Endothelial cell of umbilical vein (primary cell): ENCODE results near the gene MED22. TPM values are rescaled to one million over a fixed set of nuclear protein-coding genes. Genes with fewer than 3 reads are reported as not detected.
A peak's percentile ranks its signal among the peaks of the same experiment; 100 is the strongest.

Experiments used
- BruUV-seq: library from RNA; stranded (reverse); fragments of 400-500 nt; replicated peaks from 2 replicates; lab custom pipeline; 2021; lab: Mats Ljungman, UMichigan
- CTCF ChIA-PET: fragments of 300-600, 350-600 bp; sonication (Branson Sonifier 250); formaldehyde crosslinking; loops from one replicate; lab custom pipeline; 2021; ENCODE audit warnings: antibody characterized with exemption, inconsistent platforms; lab: Charles Lee
- POLR2A ChIA-PET: fragments of 300-600, 350-600 bp; sonication (Branson Sonifier 250); formaldehyde crosslinking; loops from one replicate; lab custom pipeline; 2021; ENCODE audit warnings: antibody characterized with exemption, inconsistent platforms; lab: Charles Lee
- DNase-seq: peaks from one replicate; pipeline ENCODE4 v3.0.0-alpha.2; 2011; ENCODE audit warnings: low read depth, low spot score
- FAIRE-seq: peaks from 2 replicates; lab custom pipeline; 2011; peaks lifted over from hg19 to GRCh38; lab: Jason Lieb, UNC
- H2AFZ ChIP-seq: 2 replicates; pipeline ENCODE4 v1.6.0; 2012; ENCODE audit warnings: low read depth, low read length, control low read depth, inconsistent platforms
- H3K27ac ChIP-seq: 2 replicates; pipeline ENCODE4 v1.5.1; 2011; ENCODE audit warnings: low read depth, mild to moderate bottlenecking, control low read depth, low read length, moderate library complexity; ENCODE audit not compliant: insufficient read depth
- H3K27me3 ChIP-seq, 2 experiments: 2 replicates each; pipeline versions ENCODE4 v1.6.0 to v1.6.1; 2011; ENCODE audit warnings: low read length in 2 of 2, mixed read lengths in 1 of 2; ENCODE audit not compliant: control insufficient read depth in 2 of 2, insufficient read depth in 2 of 2
- H3K36me3 ChIP-seq, 2 experiments: 2 replicates in 1 of 2; 3 replicates in 1 of 2; pipeline ENCODE4 v1.5.1; 2011; ENCODE audit warnings: low read length in 2 of 2, mild to moderate bottlenecking in 1 of 2, moderate library complexity in 1 of 2; ENCODE audit not compliant: control insufficient read depth in 2 of 2, insufficient read depth in 2 of 2; ENCODE audit errors: extremely low read depth in 1 of 2
- H3K4me1 ChIP-seq: 3 replicates; pipeline ENCODE4 v1.5.1; 2011; ENCODE audit warnings: mild to moderate bottlenecking, low read length; ENCODE audit not compliant: control insufficient read depth, insufficient read depth; ENCODE audit errors: extremely low read depth
- H3K4me2 ChIP-seq: 2 replicates; pipeline ENCODE4 v1.6.1; 2011; ENCODE audit warnings: low read length, control low read depth, mixed read lengths; ENCODE audit not compliant: insufficient read depth
- H3K4me3 ChIP-seq, 3 experiments: fragments of 200-600 bp in 1 of 3; sonication (generic), shearing (Covaris generic) in 1 of 3; replicated peaks in 1 of 3; 2 replicates each; pipeline ENCODE4 v1.5.1; 2011 to 2016; ENCODE audit warnings: control low read depth in 3 of 3, low read length in 3 of 3, mild to moderate bottlenecking in 2 of 3, inconsistent platforms in 1 of 3, low read depth in 1 of 3, moderate library complexity in 1 of 3; ENCODE audit not compliant: insufficient read depth in 1 of 3
- H3K79me2 ChIP-seq: 2 replicates; pipeline ENCODE4 v1.6.0; 2012; ENCODE audit warnings: low read length, inconsistent platforms; ENCODE audit not compliant: control insufficient read depth, insufficient read depth
- H3K9ac ChIP-seq: replicated peaks from 2 replicates; pipeline ENCODE3; 2011; ENCODE audit warnings: low read length, control low read depth; ENCODE audit not compliant: insufficient read depth; ENCODE audit errors: extremely low read depth
- H3K9me1 ChIP-seq: replicated peaks from 3 replicates; pipeline ENCODE4 v1.6.0; 2011; ENCODE audit warnings: mild to moderate bottlenecking, low read length; ENCODE audit not compliant: control insufficient read depth, insufficient read depth; ENCODE audit errors: extremely low read depth
- H3K9me3 ChIP-seq: replicated peaks from 2 replicates; pipeline ENCODE4 v1.5.1; 2012; ENCODE audit warnings: low read length, inconsistent platforms; ENCODE audit not compliant: control insufficient read depth, insufficient read depth
- H4K20me1 ChIP-seq: replicated peaks from 2 replicates; pipeline ENCODE3; 2011; ENCODE audit warnings: mild to moderate bottlenecking, low read length; ENCODE audit not compliant: control insufficient read depth, insufficient read depth; ENCODE audit errors: extremely low read depth
- CTCF ChIP-seq, 2 donors: IDR thresholded peaks; 1 replicate in 1 of 2; 2 replicates in 1 of 2; pipeline ENCODE4 v1.5.1; 2011; ENCODE audit warnings: low read length in 2 of 2, mild to moderate bottlenecking in 2 of 2, moderate library complexity in 2 of 2, control low read depth in 1 of 2, inconsistent platforms in 1 of 2, low read depth in 1 of 2; ENCODE audit not compliant: insufficient read depth in 1 of 2; ENCODE audit errors: extremely low read depth in 1 of 2
- EZH2 ChIP-seq: IDR thresholded peaks from 2 replicates; pipeline ENCODE4 v1.6.1; 2012; ENCODE audit warnings: borderline replicate concordance, low read depth, mild to moderate bottlenecking, moderate library complexity, low read length, inconsistent platforms; ENCODE audit not compliant: severe bottlenecking
- FOS ChIP-seq: IDR thresholded peaks from 2 replicates; pipeline ENCODE4 v1.6.1; 2011; ENCODE audit warnings: mild to moderate bottlenecking, low read length, moderate library complexity, borderline replicate concordance; ENCODE audit not compliant: insufficient read depth
- GATA2 ChIP-seq: IDR thresholded peaks from 2 replicates; pipeline ENCODE4 v1.7.0; 2011; ENCODE audit warnings: low read depth, mild to moderate bottlenecking, moderate library complexity, mixed read lengths, low read length; ENCODE audit not compliant: insufficient read length, insufficient read depth
- JUN ChIP-seq: IDR thresholded peaks from 2 replicates; pipeline ENCODE4 v1.6.1; 2011; ENCODE audit warnings: borderline replicate concordance, low read depth; ENCODE audit not compliant: insufficient read length, insufficient read depth
- MAX ChIP-seq: IDR thresholded peaks from 2 replicates; pipeline ENCODE4 v1.6.1; 2011; ENCODE audit not compliant: insufficient read depth, insufficient read length
- MYC ChIP-seq: IDR thresholded peaks from one replicate; pipeline ENCODE4 v1.6.1; 2011; ENCODE audit warnings: mild to moderate bottlenecking, low read depth, low read length
- POLR2A ChIP-seq: IDR thresholded peaks from 2 replicates; pipeline ENCODE4 v1.6.1; 2012; ENCODE audit warnings: low read depth, mild to moderate bottlenecking, control low read depth, low read length
- POLR2AphosphoS5 ChIP-seq: IDR thresholded peaks from 2 replicates; pipeline ENCODE4 v1.6.1; 2012; ENCODE audit warnings: low read depth, mild to moderate bottlenecking, control low read depth, low read length, moderate library complexity; ENCODE audit not compliant: insufficient read depth
- dilution Hi-C: fragments of 300-500 bp; cut with MboI; formaldehyde crosslinking; loops from one replicate; pipeline ENCODE4 v1.15.0; 2019; ENCODE audit warnings: low sequenced_read_pairs; ENCODE audit not compliant: extremely low pct_ligation_motif_present
- intact Hi-C: fragments of 100-400 bp; cut with micrococcal nuclease; formaldehyde crosslinking; loops from one replicate; pipeline ENCODE4 v1.10.0; 2022
- polyA plus RNA-seq, 4 experiments: library from polyadenylated mRNA; depleted of rRNA in 3 of 4; stranded (reverse) in 3 of 4; unstranded in 1 of 4; fragments of >200 nt; gene quantifications; 2 replicates each; pipeline versions ENCODE4 v1.2.1 to v1.2.3, GENCODE V29; 2011 to 2012; ENCODE audit warnings: missing spikeins in 1 of 4
- total RNA-seq: library from RNA; stranded (reverse); gene quantifications from 2 replicates; pipeline ENCODE4 v1.2.3, GENCODE V29; 2021

MED22 gene
- total and polyA plus RNA-seq, 2 donors (not counting 3 experiments of a cell fraction or from before 2014, with no cell fraction given): 25.7 to 27.4 TPM

- no peak overlapping the region for H2AFZ ChIP-seq
- intact Hi-C loops (no loop called here), dilution Hi-C loops (no loop called here)
- H3K79me2 ChIP-seq: peaks cover 27% of the 10 kb centered on the region
- BruUV-seq: TSS peak; percentile 31
- H3K9me1 ChIP-seq: no peaks in the 10 kb centered on the region
- no peaks in the 10 kb centered on the region for H3K27me3 ChIP-seq
- H3K9me3 ChIP-seq: no peaks in the 10 kb centered on the region
- ChIA-PET CTCF (interaction anchor here (0.8 kb wide), 1 partner anchor 124 kb away, joined by 3 read pairs; no protein-coding TSS in a partner anchor), POLR2A (no interaction called here)
- H3K4me1 ChIP-seq: no peaks in the 10 kb centered on the region
- H3K4me2 ChIP-seq: no peak overlapping the region
- no peak for DNase-seq
- no peak overlapping the region for H3K27ac ChIP-seq
- no peak overlapping the region for H3K4me3 ChIP-seq
- peak; percentile 31 for TF ChIP-seq POLR2A
- TF ChIP-seq FOS: no peak
- H3K36me3 ChIP-seq: peaks cover 31 to 63% of the 10 kb centered on the region in 2 experiments
- no peaks in the 10 kb centered on the region for H4K20me1 ChIP-seq
- no peak for FAIRE-seq
- no peak overlapping the region for H3K9ac ChIP-seq
Measured at GRCh38 chr9:133362359-133363044, 14.6 kb upstream of the MED22 start.

GRCh38 chr9:133361507-133362092 lies 13.7 kb upstream of the MED22 start:
- Histone ChIP-seq H3K27me3 (no peaks in the 10 kb centered on the region), H3K27ac (no peak overlapping the region), H3K9ac (no peak overlapping the region), H3K4me2 (no peak overlapping the region), H2AFZ (no peak overlapping the region), H4K20me1 (no peaks in the 10 kb centered on the region), H3K9me1 (no peaks in the 10 kb centered on the region), H3K36me3 (peaks cover 31 to 54% of the 10 kb centered on the region in 2 experiments), H3K4me3 (no peak overlapping the region), H3K79me2 (peaks cover 18% of the 10 kb centered on the region), H3K9me3 (no peaks in the 10 kb centered on the region), H3K4me1 (peaks cover 6% of the 10 kb centered on the region)
- CTCF ChIA-PET: no interaction called here
- dilution Hi-C loops (no loop called here), intact Hi-C loops (no loop called here)
- FAIRE-seq (no peak), DNase-seq (no peak)
- POLR2A ChIA-PET: no interaction called here
- BruUV-seq: no TSS peak
- TF ChIP-seq POLR2A (no peak), JUN (no peak), MYC (no peak), GATA2 (no peak), EZH2 (no peak), FOS (no peak), CTCF (IDR thresholded peaks at IDR 0.05; ENCODE audit: extremely low read depth in 1 of 2, insufficient read depth in 1 of 2, low read depth in 1 of 2, low read length in 2 of 2) (no peak), MAX (no peak), POLR2AphosphoS5 (no peak)
